Memory B cell (primary cell): ENCODE measurements around the gene CA10.

ENCODE experiments used
- ATAC-seq: fragments of 150-1000 bp; cut with Tn5 transposase; 2 replicates; pipeline ENCODE4 v1.10.0; 2021; ENCODE audit warnings: low read depth, mild to moderate bottlenecking, moderate library complexity
- DNase-seq, 2 donors: peaks; one replicate each; pipeline ENCODE4 v3.0.0; 2022; ENCODE audit warnings: low spot score in 2 of 2
- H3K27ac Mint-ChIP-seq: one replicate; pipeline ENCODE4 v1.8.0; 2022; ENCODE audit warnings: mild to moderate bottlenecking, moderate library complexity, mixed read lengths
- H3K27me3 Mint-ChIP-seq: one replicate; pipeline ENCODE4 v1.8.0; 2022; ENCODE audit warnings: mixed read lengths
- H3K36me3 Mint-ChIP-seq: one replicate; pipeline ENCODE4 v1.8.0; 2022; ENCODE audit warnings: mild to moderate bottlenecking, mixed read lengths
- H3K4me1 Mint-ChIP-seq: one replicate; pipeline ENCODE4 v1.8.0; 2022; ENCODE audit warnings: mixed read lengths
- H3K4me3 Mint-ChIP-seq: one replicate; pipeline ENCODE4 v1.8.0; 2022; ENCODE audit warnings: mild to moderate bottlenecking, moderate library complexity, mixed read lengths
- H3K9me3 Mint-ChIP-seq: one replicate; pipeline ENCODE4 v1.8.0; 2022; ENCODE audit warnings: mixed read lengths

CA10 gene

GRCh38 chr17:51721730-51722129 is 436.8 kb downstream of the CA10 start:
- H3K27ac Mint-ChIP-seq, result no peak overlapping the region
- DNase-seq (no peak), ATAC-seq (no peak)
- H3K4me1 Mint-ChIP-seq, result peaks cover 2% of the 10 kb centered on the region
- H3K9me3 Mint-ChIP-seq, result peaks cover 6% of the 10 kb centered on the region
- H3K4me3 Mint-ChIP-seq, result no peak overlapping the region
- no peaks in the 10 kb centered on the region for H3K36me3 Mint-ChIP-seq
- H3K27me3 Mint-ChIP-seq, result peaks cover 6% of the 10 kb centered on the region

- Mint-ChIP-seq H3K4me1 (peaks cover 2% of the 10 kb centered on the region), H3K9me3 (peaks cover 6% of the 10 kb centered on the region), H3K27ac (no peak overlapping the region), H3K36me3 (no peaks in the 10 kb centered on the region), H3K27me3 (peaks cover 6% of the 10 kb centered on the region), H3K4me3 (no peak overlapping the region)
- ATAC-seq, result no peak
- no peak for DNase-seq
These were observed 438.1 kb downstream of the CA10 start for GRCh38 chr17:51720439-51720838.

GRCh38 chr17:51718983-51719382 is 439.5 kb downstream of the CA10 start:
- H3K9me3 Mint-ChIP-seq, result peaks cover 6% of the 10 kb centered on the region
- peaks cover 9% of the 10 kb centered on the region for H3K27me3 Mint-ChIP-seq
- no peak overlapping the region for H3K4me3 Mint-ChIP-seq
- no peaks in the 10 kb centered on the region for H3K36me3 Mint-ChIP-seq
- no peak overlapping the region for H3K27ac Mint-ChIP-seq
- no peaks in the 10 kb centered on the region for H3K4me1 Mint-ChIP-seq
- DNase-seq (no peak), ATAC-seq (no peak)

GRCh38 chr17:51711581-51711980 is 446.9 kb downstream of the CA10 start:
- Mint-ChIP-seq H3K27ac (no peak overlapping the region), H3K4me1 (no peaks in the 10 kb centered on the region), H3K4me3 (no peak overlapping the region), H3K36me3 (no peaks in the 10 kb centered on the region), H3K9me3 (no peaks in the 10 kb centered on the region), H3K27me3 (peaks cover 8% of the 10 kb centered on the region)
- no peak for DNase-seq
- ATAC-seq, result no peak

GRCh38 chr17:51710634-51710979 is 447.9 kb downstream of the CA10 start:
- H3K4me3 Mint-ChIP-seq, result no peak overlapping the region
- H3K27me3 Mint-ChIP-seq, result peaks cover 8% of the 10 kb centered on the region
- H3K36me3 Mint-ChIP-seq, result no peaks in the 10 kb centered on the region
- H3K4me1 Mint-ChIP-seq, result no peaks in the 10 kb centered on the region
- DNase-seq (no peak), ATAC-seq (no peak)
- no peaks in the 10 kb centered on the region for H3K9me3 Mint-ChIP-seq
- no peak overlapping the region for H3K27ac Mint-ChIP-seq

- Mint-ChIP-seq H3K9me3 (no peaks in the 10 kb centered on the region), H3K4me3 (no peak overlapping the region), H3K4me1 (no peaks in the 10 kb centered on the region), H3K36me3 (no peaks in the 10 kb centered on the region), H3K27me3 (peaks cover 8% of the 10 kb centered on the region), H3K27ac (no peak overlapping the region)
- ATAC-seq, result no peak
- no peak for DNase-seq
These were observed 448.6 kb downstream of the CA10 start for GRCh38 chr17:51709694-51710633.

GRCh38 chr17:51707216-51707615 is 451.3 kb downstream of the CA10 start:
- Mint-ChIP-seq H3K27ac (no peak overlapping the region), H3K4me1 (no peaks in the 10 kb centered on the region), H3K4me3 (no peak overlapping the region), H3K36me3 (no peaks in the 10 kb centered on the region), H3K27me3 (peaks cover 3% of the 10 kb centered on the region), H3K9me3 (no peaks in the 10 kb centered on the region)
- ATAC-seq, result no peak
- no peak for DNase-seq

- Mint-ChIP-seq H3K4me3 (no peak overlapping the region), H3K36me3 (no peaks in the 10 kb centered on the region), H3K4me1 (no peaks in the 10 kb centered on the region), H3K9me3 (no peaks in the 10 kb centered on the region), H3K27ac (no peak overlapping the region), H3K27me3 (peaks cover 3% of the 10 kb centered on the region)
- no peak for ATAC-seq
- no peak for DNase-seq
These were observed 452.4 kb downstream of the CA10 start for GRCh38 chr17:51706093-51706492.

GRCh38 chr17:51703361-51704341 is 454.9 kb downstream of the CA10 start:
- no peak for ATAC-seq
- no peak overlapping the region for H3K27ac Mint-ChIP-seq
- peaks cover 6% of the 10 kb centered on the region for H3K27me3 Mint-ChIP-seq
- H3K36me3 Mint-ChIP-seq, result no peaks in the 10 kb centered on the region
- no peaks in the 10 kb centered on the region for H3K9me3 Mint-ChIP-seq
- no peaks in the 10 kb centered on the region for H3K4me1 Mint-ChIP-seq
- DNase-seq, result no peak
- H3K4me3 Mint-ChIP-seq, result no peak overlapping the region

- peaks cover 2% of the 10 kb centered on the region for H3K9me3 Mint-ChIP-seq
- no peaks in the 10 kb centered on the region for H3K36me3 Mint-ChIP-seq
- no peak overlapping the region for H3K27ac Mint-ChIP-seq
- ATAC-seq (no peak), DNase-seq (no peak)
- H3K27me3 Mint-ChIP-seq, result peaks cover 8% of the 10 kb centered on the region
- H3K4me1 Mint-ChIP-seq, result no peaks in the 10 kb centered on the region
- H3K4me3 Mint-ChIP-seq, result no peak overlapping the region
These were observed 455.6 kb downstream of the CA10 start for GRCh38 chr17:51702963-51703360.

- no peak overlapping the region for H3K4me3 Mint-ChIP-seq
- no peaks in the 10 kb centered on the region for H3K36me3 Mint-ChIP-seq
- peaks cover 6% of the 10 kb centered on the region for H3K27me3 Mint-ChIP-seq
- no peak overlapping the region for H3K27ac Mint-ChIP-seq
- DNase-seq, result no peak
- H3K4me1 Mint-ChIP-seq, result no peaks in the 10 kb centered on the region
- ATAC-seq, result no peak
- peaks cover 2% of the 10 kb centered on the region for H3K9me3 Mint-ChIP-seq
These were observed 457.0 kb downstream of the CA10 start for GRCh38 chr17:51701501-51701900.

- Mint-ChIP-seq H3K27me3 (peaks cover 6% of the 10 kb centered on the region), H3K9me3 (peaks cover 3% of the 10 kb centered on the region), H3K27ac (no peak overlapping the region), H3K36me3 (no peaks in the 10 kb centered on the region), H3K4me1 (no peaks in the 10 kb centered on the region), H3K4me3 (no peak overlapping the region)
- no peak for DNase-seq
- ATAC-seq, result no peak
These were observed 458.3 kb downstream of the CA10 start for GRCh38 chr17:51700011-51700760.

- ATAC-seq (no peak), DNase-seq (no peak)
- H3K27me3 Mint-ChIP-seq, result peaks cover 6% of the 10 kb centered on the region
- H3K27ac Mint-ChIP-seq, result no peak overlapping the region
- no peaks in the 10 kb centered on the region for H3K4me1 Mint-ChIP-seq
- H3K4me3 Mint-ChIP-seq, result no peak overlapping the region
- no peaks in the 10 kb centered on the region for H3K36me3 Mint-ChIP-seq
- H3K9me3 Mint-ChIP-seq, result peaks cover 8% of the 10 kb centered on the region
These were observed 459.2 kb downstream of the CA10 start for GRCh38 chr17:51699303-51699702.

- DNase-seq (no peak), ATAC-seq (no peak)
- no peaks in the 10 kb centered on the region for H3K4me1 Mint-ChIP-seq
- no peaks in the 10 kb centered on the region for H3K27me3 Mint-ChIP-seq
- peaks cover 13% of the 10 kb centered on the region for H3K9me3 Mint-ChIP-seq
- H3K27ac Mint-ChIP-seq, result no peak overlapping the region
- no peaks in the 10 kb centered on the region for H3K36me3 Mint-ChIP-seq
- H3K4me3 Mint-ChIP-seq, result no peak overlapping the region
These were observed 465.6 kb downstream of the CA10 start for GRCh38 chr17:51692917-51693316.
